Activated naive CD4-positive, alpha-beta T cell treated with anti-CD3 and anti-CD28 coated beads, Interleukin-2, amount 10 ng/mL, durations not matched to agents 7 days and 5 days (primary cell): ENCODE measurements around the gene PSPH.

Experiments used
- CTCF ChIA-PET: fragments of 350-600 bp; sonication (Branson Sonifier 250); formaldehyde crosslinking; loops from one replicate; lab custom pipeline; 2021; ENCODE audit warnings: antibody characterized with exemption; lab: Charles Lee
- DNase-seq: peaks from one replicate; pipeline ENCODE4 v3.0.0-alpha.2; 2020
- H3K27ac Mint-ChIP-seq: one replicate; pipeline ENCODE4 v1.8.0; 2021; ENCODE audit warnings: mild to moderate bottlenecking, moderate library complexity, mixed read lengths
- H3K27me3 Mint-ChIP-seq: one replicate; pipeline ENCODE4 v1.8.0; 2021; ENCODE audit warnings: mild to moderate bottlenecking, mixed read lengths
- H3K36me3 Mint-ChIP-seq: one replicate; pipeline ENCODE4 v1.8.0; 2021; ENCODE audit warnings: mixed read lengths
- H3K4me1 Mint-ChIP-seq: one replicate; pipeline ENCODE4 v1.8.0; 2021; ENCODE audit warnings: mixed read lengths
- H3K4me3 Mint-ChIP-seq: one replicate; pipeline ENCODE4 v1.8.0; 2021; ENCODE audit warnings: mild to moderate bottlenecking, moderate library complexity, mixed read lengths
- H3K9me3 Mint-ChIP-seq: one replicate; pipeline ENCODE4 v1.8.0; 2021; ENCODE audit warnings: mixed read lengths

Gene PSPH

DNA sequence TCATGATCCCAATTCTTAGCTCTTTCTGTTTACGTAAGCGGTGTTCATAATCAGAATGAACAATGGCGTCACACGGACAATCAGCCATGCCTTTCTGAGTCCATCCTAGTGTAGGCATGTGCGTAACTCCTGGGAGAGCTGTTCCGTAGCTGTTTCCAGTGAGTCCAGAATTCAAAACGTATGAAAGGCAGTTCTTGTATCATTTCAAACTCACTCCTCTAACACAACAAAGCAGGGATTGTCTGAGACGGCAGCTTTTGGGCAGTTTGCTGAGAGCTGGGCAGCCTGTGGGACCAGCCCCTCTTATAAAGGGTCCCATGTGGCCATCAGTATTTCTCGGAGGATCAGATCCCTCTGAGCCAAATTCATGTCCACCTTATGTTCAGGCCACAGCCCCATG is 43.4 kb downstream of the PSPH start:
- Mint-ChIP-seq H3K36me3 (peaks cover 3% of the 10 kb centered on the region), H3K9me3 (no peaks in the 10 kb centered on the region), H3K27me3 (no peaks in the 10 kb centered on the region), H3K4me3 (no peak overlapping the region), H3K27ac (no peak overlapping the region), H3K4me1 (no peaks in the 10 kb centered on the region)
- CTCF ChIA-PET, result interaction anchor here (0.6 to 4.2 kb wide), 3 partner anchors 9 to 66 kb away, joined by 3 to 41 read pairs (median 3); no protein-coding TSS in a partner anchor
- no peak for DNase-seq

DNA sequence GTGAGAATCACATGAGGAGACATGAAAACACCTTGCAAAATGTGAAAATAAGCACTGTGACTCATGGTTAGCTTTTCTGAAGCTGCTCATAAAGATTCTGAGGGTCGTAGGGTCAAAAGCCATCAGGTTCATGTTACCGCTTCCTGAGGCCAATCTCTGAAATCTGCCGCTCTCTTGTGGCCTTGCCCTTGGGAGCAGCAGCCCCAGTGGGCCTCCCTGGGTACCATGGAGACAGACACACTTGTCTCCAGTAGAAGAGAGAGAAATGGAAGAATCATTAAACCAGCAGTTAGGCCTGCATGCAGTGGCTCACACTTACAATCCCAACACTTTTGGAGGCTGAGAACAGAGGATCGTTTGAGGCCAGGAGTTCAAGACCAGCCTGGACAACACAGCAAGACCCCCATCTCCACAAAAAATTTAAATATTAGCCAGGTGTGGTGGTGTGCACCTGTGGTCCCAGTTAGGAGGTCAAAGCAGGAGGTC is 44.0 kb downstream of the PSPH start:
- no peak overlapping the region for H3K4me3 Mint-ChIP-seq
- no peaks in the 10 kb centered on the region for H3K4me1 Mint-ChIP-seq
- CTCF ChIA-PET, result interaction anchor here (0.6 to 4.2 kb wide), 5 partner anchors 8 to 97 kb away, joined by 3 to 41 read pairs (median 3); no protein-coding TSS in a partner anchor
- no peak overlapping the region for H3K27ac Mint-ChIP-seq
- H3K9me3 Mint-ChIP-seq, result no peaks in the 10 kb centered on the region
- H3K36me3 Mint-ChIP-seq, result peaks cover 3% of the 10 kb centered on the region
- DNase-seq, result no peak
- H3K27me3 Mint-ChIP-seq, result no peaks in the 10 kb centered on the region

DNA sequence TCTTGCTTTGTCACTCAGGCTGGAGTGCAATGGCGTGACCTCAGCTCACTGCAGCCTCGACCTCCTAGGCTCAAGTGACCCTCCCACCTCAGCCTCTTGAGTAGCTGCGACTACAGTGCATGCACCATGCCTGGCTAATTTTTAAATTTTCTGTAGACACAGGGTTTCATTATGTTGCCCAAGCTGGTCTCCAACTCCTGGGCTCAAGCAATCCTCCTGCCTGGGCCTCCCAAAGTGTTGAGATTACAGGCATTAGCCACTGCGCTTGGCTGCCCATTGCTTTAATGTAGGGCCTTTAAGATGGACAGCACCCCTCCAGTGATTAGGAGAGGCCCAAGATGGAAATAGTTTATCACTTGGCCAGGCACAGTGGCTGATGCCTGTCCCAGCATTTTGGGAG is 47.5 kb downstream of the PSPH start:
- H3K9me3 Mint-ChIP-seq, result no peaks in the 10 kb centered on the region
- no peak for DNase-seq
- CTCF ChIA-PET, result interaction anchor here (0.6 to 4.2 kb wide), 6 partner anchors 10 to 70 kb away, joined by 3 to 41 read pairs (median 4); no protein-coding TSS in a partner anchor
- no peak overlapping the region for H3K27ac Mint-ChIP-seq
- H3K36me3 Mint-ChIP-seq, result peaks cover 6% of the 10 kb centered on the region
- H3K4me1 Mint-ChIP-seq, result no peaks in the 10 kb centered on the region
- H3K4me3 Mint-ChIP-seq, result no peak overlapping the region
- H3K27me3 Mint-ChIP-seq, result no peaks in the 10 kb centered on the region

DNA sequence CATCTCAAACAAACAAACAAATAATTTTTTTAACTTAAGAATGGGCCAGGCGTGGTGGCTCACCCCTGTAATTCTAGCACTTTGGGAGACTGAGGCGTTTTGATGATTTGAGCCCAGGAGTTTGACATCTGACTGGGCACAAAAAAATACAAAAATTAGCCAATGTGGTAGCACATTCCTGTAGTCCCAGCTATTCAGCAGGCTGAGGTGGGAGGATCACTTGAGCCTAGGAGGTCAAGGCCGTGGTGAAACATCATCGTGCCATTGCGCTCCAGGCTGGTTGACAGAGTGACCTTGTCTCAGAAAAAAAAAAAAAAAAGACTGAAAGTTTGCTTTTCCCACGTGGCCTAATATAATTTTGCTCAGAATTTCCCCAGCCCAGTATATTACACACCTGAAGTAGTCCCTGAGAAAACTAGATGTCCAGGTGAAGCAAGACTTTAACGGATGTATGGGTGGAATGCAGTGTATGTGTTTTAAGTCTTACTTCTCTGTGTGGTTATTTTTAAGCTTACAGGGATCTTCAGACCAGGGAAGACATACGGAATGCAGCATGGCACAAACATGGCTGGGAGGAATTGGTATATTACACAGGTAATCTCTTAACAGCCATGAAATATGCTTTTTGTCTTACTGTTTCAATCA is 54.3 kb downstream of the PSPH start:
- Mint-ChIP-seq H3K4me3 (no peak overlapping the region), H3K36me3 (peaks cover 26% of the 10 kb centered on the region), H3K9me3 (no peaks in the 10 kb centered on the region), H3K27me3 (no peaks in the 10 kb centered on the region), H3K4me1 (no peaks in the 10 kb centered on the region), H3K27ac (no peak overlapping the region)
- no peak for DNase-seq
- CTCF ChIA-PET, result no interaction called here

DNA sequence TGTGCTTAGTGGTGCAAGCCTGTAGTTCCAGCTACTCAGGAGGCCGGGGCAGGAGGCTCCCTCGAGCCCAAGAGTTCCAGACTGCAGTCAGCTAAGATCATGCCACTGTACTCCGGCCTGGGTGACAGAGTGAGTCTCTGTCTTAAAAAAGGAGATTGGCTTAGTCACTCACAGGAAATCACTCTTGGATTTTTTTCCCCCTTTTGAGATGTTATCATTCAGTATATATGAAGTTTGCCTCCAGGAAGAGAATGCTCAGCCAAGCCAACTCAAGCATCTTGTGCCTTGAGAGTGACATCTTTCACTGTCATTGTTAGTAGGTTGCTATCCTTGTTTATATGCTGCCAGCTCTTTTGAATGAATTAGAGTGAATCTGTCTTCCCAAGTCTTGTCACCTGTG is 58.9 kb downstream of the PSPH start:
- H3K4me3 Mint-ChIP-seq, result no peak overlapping the region
- peak overlapping the region; percentile 49 for H3K27ac Mint-ChIP-seq
- H3K36me3 Mint-ChIP-seq, result peaks cover 31% of the 10 kb centered on the region
- no peaks in the 10 kb centered on the region for H3K9me3 Mint-ChIP-seq
- no peak for DNase-seq
- H3K4me1 Mint-ChIP-seq, result no peaks in the 10 kb centered on the region
- H3K27me3 Mint-ChIP-seq, result no peaks in the 10 kb centered on the region
- CTCF ChIA-PET, result interaction anchor here (2.7 kb wide), 1 partner anchor 12 kb away, joined by 6 read pairs; no protein-coding TSS in a partner anchor

DNA sequence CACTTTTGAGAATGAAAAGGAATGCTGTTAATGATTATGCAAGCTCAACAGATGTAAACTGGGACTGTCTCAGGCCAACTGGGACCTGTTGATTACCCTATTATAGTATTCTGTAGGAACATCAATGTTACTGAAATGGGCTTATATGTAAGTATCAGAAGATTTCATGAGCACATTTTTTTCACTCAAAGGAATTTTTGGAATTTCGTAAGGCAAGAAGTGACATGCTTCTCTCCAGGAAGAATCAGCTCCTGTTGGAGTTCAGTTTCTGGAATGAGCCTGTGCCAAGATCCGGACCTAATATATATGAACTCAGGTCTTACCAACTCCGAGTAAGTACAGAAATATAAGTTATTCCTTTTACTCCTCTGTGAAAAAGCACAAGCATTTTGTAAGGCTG is 67.7 kb downstream of the PSPH start:
- no peaks in the 10 kb centered on the region for H3K4me1 Mint-ChIP-seq
- CTCF ChIA-PET, result interaction anchor here (0.9 to 1.5 kb wide), 2 partner anchors 20 to 45 kb away, joined by 3 read pairs; partner anchors contain the start of gene NIPSNAP2
- no peak overlapping the region for H3K27ac Mint-ChIP-seq
- no peak overlapping the region for H3K4me3 Mint-ChIP-seq
- H3K27me3 Mint-ChIP-seq, result no peaks in the 10 kb centered on the region
- peaks cover 34% of the 10 kb centered on the region for H3K36me3 Mint-ChIP-seq
- no peaks in the 10 kb centered on the region for H3K9me3 Mint-ChIP-seq
- no peak for DNase-seq

DNA sequence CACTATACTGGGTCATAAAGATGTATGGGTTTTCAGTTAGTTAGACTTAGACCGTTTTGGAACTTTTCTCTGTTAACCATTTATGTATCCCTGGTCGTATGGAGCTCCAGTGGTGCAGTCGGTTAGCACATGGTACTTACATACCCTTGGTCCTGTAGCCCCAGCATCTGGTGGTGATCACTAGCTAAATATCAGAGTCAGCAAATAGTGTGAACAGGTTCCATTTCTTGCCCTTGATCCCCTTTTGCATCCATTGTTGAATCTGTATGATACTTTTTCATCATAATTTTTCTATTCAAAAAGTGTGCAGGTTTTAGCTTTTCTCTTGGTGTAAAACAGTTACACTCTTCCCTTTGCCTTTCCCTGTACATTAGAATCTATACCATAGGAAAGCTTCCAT is 71.0 kb downstream of the PSPH start:
- H3K27me3 Mint-ChIP-seq, result no peaks in the 10 kb centered on the region
- peaks cover 35% of the 10 kb centered on the region for H3K36me3 Mint-ChIP-seq
- H3K4me3 Mint-ChIP-seq, result no peak overlapping the region
- H3K4me1 Mint-ChIP-seq, result no peaks in the 10 kb centered on the region
- no peaks in the 10 kb centered on the region for H3K9me3 Mint-ChIP-seq
- DNase-seq, result no peak
- no peak overlapping the region for H3K27ac Mint-ChIP-seq
- CTCF ChIA-PET, result no interaction called here

DNA sequence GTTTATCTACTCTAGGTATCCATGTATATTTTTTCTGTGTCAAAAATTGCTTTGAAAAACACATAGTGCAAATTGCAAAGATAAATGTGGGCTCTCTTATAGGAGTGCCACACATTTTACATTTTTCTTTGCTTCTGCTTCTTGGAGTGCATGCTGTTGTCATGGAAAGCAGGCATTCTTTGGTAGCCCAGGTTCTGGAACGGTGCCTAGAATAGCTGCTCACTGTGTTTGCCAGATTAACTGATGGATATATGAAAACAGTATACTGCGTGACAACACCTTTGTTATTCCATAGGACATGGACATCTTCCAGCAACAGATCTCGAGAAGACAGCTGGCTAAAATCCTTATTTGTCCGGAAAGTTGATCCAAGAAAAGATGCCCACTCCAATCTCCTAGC is 73.4 kb downstream of the PSPH start:
- Mint-ChIP-seq H3K4me3 (no peak overlapping the region), H3K36me3 (peaks cover 26% of the 10 kb centered on the region), H3K27ac (no peak overlapping the region), H3K27me3 (no peaks in the 10 kb centered on the region), H3K9me3 (no peaks in the 10 kb centered on the region), H3K4me1 (no peaks in the 10 kb centered on the region)
- no peak for DNase-seq
- CTCF ChIA-PET, result no interaction called here

DNA sequence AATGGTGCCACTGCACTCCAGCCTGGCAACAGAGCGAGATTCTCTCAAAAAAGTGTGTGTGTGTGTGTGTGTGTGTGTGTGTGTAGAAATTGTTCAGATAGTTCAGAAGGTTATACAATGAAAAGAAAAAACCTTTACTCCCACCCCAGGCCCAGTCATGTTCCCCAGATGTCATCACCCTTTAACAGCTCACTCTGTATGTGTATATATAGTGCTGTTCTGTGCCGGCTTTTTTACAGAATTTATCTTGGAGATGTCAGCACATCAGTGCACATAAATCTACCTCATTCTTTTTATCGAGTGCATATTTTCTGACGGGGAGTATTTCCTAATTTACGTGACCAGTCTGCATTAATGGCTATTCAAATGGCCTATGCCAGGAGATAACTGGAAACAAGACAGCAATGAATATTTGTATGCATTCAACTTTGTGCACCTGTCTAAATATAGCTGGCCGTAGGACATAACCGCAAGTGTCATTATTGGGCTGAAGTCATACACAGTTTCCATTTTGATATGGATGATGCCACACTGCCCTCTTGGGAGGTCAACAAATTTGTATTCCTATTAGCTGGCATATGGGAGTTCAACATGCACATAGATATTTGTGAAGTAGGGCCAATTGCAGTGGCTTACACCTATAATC is 75.1 kb downstream of the PSPH start:
- Mint-ChIP-seq H3K9me3 (no peaks in the 10 kb centered on the region), H3K4me1 (no peaks in the 10 kb centered on the region), H3K36me3 (peaks cover 24% of the 10 kb centered on the region), H3K27ac (no peak overlapping the region), H3K4me3 (no peak overlapping the region), H3K27me3 (no peaks in the 10 kb centered on the region)
- no peak for DNase-seq
- CTCF ChIA-PET, result no interaction called here

DNA sequence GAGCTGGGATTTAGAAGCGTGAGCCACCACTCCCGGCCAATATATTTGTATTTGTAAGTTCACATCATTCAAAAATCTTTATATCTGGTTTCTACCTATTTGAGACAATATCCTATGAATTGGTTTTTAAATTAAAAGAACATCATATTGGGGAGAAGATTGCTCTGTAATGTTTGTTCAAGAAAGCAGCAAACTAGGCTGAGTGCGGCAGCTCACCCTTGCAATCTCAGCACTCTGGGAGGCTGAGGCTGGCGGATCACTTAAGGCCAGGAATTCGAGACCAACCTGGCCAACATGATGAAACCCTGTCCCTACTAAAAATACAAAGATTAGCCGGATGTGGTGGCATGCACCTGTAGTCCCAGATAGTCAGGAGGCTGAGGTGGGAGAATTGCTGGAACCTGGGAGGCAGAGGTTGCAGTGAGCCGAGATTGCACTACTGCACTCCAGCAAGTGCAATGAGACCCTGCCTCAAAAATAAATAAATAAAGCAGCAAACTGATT is 77.4 kb downstream of the PSPH start:
- Mint-ChIP-seq H3K4me1 (peaks cover 7% of the 10 kb centered on the region), H3K27me3 (no peaks in the 10 kb centered on the region), H3K4me3 (no peak overlapping the region), H3K27ac (no peak overlapping the region), H3K36me3 (peaks cover 17% of the 10 kb centered on the region), H3K9me3 (no peaks in the 10 kb centered on the region)
- no peak for DNase-seq
- CTCF ChIA-PET, result no interaction called here

DNA sequence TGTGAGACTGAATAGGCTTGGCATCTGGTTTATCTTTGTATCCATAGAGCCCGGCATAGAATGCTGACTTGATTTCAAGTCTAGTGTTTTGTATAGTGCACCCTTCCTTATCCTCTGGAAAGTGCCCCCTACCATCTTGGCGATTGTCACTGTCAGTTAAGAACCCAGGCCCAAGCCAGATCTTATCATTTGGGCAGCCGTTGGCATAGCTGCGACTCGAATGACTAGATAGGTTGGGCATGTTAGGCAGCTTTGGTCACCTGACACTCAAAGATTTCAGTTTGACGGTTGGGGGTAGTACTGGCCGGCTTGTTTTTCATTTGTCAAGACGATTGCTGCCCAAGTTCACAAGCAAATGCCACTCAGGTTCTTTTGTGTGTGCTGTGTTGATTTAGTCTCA is 80.3 kb downstream of the PSPH start:
- Mint-ChIP-seq H3K4me3 (no peak overlapping the region), H3K9me3 (no peaks in the 10 kb centered on the region), H3K4me1 (peaks cover 8% of the 10 kb centered on the region), H3K36me3 (peaks cover 13% of the 10 kb centered on the region), H3K27me3 (no peaks in the 10 kb centered on the region), H3K27ac (no peak overlapping the region)
- no peak for DNase-seq
- CTCF ChIA-PET, result no interaction called here

DNA sequence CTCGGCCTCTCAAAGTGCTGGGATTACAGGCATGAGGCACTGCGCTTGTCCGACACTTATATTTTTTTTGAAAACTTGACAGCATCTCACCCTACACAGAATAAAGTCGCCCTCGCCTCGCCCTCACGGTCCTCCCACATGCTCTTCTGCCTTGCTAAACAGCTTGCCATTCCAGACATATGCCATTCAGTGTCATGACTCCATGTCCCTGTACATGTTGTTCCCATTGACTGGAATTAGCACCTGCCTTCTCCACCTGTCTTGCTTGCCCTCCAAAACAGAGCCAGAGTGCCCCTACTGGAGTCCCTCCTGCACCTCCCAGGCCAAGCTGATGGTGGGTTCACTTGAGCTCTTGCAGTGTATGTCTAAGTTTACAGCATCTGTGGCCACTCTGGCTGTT is 80.7 kb downstream of the PSPH start:
- H3K4me1 Mint-ChIP-seq, result peaks cover 12% of the 10 kb centered on the region
- H3K36me3 Mint-ChIP-seq, result peaks cover 13% of the 10 kb centered on the region
- H3K27me3 Mint-ChIP-seq, result no peaks in the 10 kb centered on the region
- no peaks in the 10 kb centered on the region for H3K9me3 Mint-ChIP-seq
- H3K4me3 Mint-ChIP-seq, result no peak overlapping the region
- H3K27ac Mint-ChIP-seq, result no peak overlapping the region
- no peak for DNase-seq
- CTCF ChIA-PET, result no interaction called here

DNA sequence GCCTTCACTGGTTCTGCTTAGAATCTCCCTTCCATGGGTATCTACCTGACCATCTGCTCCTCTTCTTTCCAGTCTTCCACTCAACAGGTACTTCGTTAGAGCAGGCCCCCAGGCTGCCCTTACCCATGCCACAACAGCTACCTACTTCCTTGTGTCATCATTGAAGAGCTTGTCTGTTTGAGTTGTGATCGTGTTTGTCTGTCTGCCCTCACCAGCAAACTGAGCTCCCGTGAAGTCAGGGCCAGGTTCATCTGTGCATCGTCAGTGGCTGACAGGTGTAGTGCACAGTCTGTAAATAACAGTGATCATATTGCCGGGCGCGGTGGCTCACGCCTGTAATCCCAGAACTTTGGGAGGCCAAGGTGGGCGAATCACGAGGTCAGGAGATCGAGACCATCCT is 81.9 kb downstream of the PSPH start:
- CTCF ChIA-PET, result no interaction called here
- Mint-ChIP-seq H3K4me1 (peaks cover 18% of the 10 kb centered on the region), H3K27ac (no peak overlapping the region), H3K4me3 (no peak overlapping the region), H3K9me3 (no peaks in the 10 kb centered on the region), H3K36me3 (peaks cover 15% of the 10 kb centered on the region), H3K27me3 (no peaks in the 10 kb centered on the region)
- no peak for DNase-seq

DNA sequence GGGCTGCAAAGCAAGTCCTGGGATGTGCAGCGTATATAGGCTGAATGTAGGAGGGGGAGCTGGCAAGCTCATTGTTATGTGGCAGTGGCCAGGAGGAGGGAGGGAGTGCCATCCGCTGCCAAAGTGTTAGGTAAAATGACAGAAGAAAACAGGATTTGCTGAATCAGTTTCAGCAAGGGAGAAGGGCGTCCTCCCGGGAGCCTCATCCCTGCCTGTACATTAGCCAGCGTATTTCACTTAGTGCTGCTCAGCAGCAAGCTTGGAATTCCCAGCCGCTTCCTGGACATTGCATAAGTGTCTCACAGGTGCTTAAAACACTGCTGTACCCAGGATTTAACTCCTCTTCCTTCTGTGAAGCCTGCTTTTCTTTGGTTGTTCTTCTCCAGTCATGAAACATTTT is 84.4 kb downstream of the PSPH start:
- H3K4me3 Mint-ChIP-seq, result no peak overlapping the region

More for the DNA sequence above, 84.4 kb downstream of the PSPH start:
- Mint-ChIP-seq H3K36me3 (peaks cover 15% of the 10 kb centered on the region), H3K9me3 (no peaks in the 10 kb centered on the region), H3K27me3 (no peaks in the 10 kb centered on the region), H3K4me1 (peaks cover 29% of the 10 kb centered on the region), H3K27ac (no peak overlapping the region)
- CTCF ChIA-PET, result no interaction called here
- no peak for DNase-seq
